HG02970 (cell line): ENCODE data around the gene TPM3.

Experiments
- ATAC-seq: cut with Tn5 transposase; IDR thresholded peaks from one replicate; pipeline ENCODE4 v1.9.1; 2021; ENCODE audit warnings: mild to moderate bottlenecking, moderate library complexity, moderate number of reproducible peaks; ENCODE audit not compliant: unreplicated experiment, low FRiP score

Gene TPM3

GRCh38 chr1:154117642-154118041 lies 74.3 kb downstream of the TPM3 start:
- ATAC-seq = no peak

GRCh38 chr1:154115180-154115579 lies 76.7 kb downstream of the TPM3 start:
- ATAC-seq = no peak
